Activated T-helper 1 cell treated with anti-CD3 and anti-CD28 coated beads, Interleukin-12 subunit alpha, Interleukin-12 subunit beta, Interleukin-2, Interleukin-4 antibody, amounts not matched to agents 30 ng/mL and 10 ng/mL and 1 ng/mL, durations not matched to agents 14 hours and 24 hours and 36 hours (primary cell): Measurements from ENCODE around the gene SAYSD1. TPM values are rescaled to one million over a fixed set of nuclear protein-coding genes. Genes with fewer than 3 reads are reported as not detected.

Experiments
- DNase-seq: peaks from one replicate; pipeline ENCODE4 v3.0.0; 2021; ENCODE audit warnings: low spot score
- H3K27ac Mint-ChIP-seq: one replicate; pipeline ENCODE4 v1.8.0; 2021; ENCODE audit warnings: mild to moderate bottlenecking, mixed read lengths
- H3K27me3 Mint-ChIP-seq: one replicate; pipeline ENCODE4 v1.8.0; 2022; ENCODE audit warnings: mild to moderate bottlenecking, moderate library complexity, mixed read lengths; ENCODE audit not compliant: insufficient read depth
- H3K36me3 Mint-ChIP-seq: one replicate; pipeline ENCODE4 v1.8.0; 2021; ENCODE audit warnings: low read depth, mixed read lengths
- H3K4me1 Mint-ChIP-seq: one replicate; pipeline ENCODE4 v1.8.0; 2021; ENCODE audit warnings: low read depth, mixed read lengths
- H3K4me3 Mint-ChIP-seq: one replicate; pipeline ENCODE4 v1.8.0; 2021; ENCODE audit warnings: mild to moderate bottlenecking, moderate library complexity, mixed read lengths
- H3K9me3 Mint-ChIP-seq: one replicate; pipeline ENCODE4 v1.8.0; 2021; ENCODE audit warnings: mixed read lengths
- intact Hi-C: fragments of 100-400 bp; cut with micrococcal nuclease; formaldehyde crosslinking; loops from one replicate; pipeline ENCODE4 v1.15.1; 2024
- total RNA-seq: library from RNA; stranded (reverse); gene quantifications from 2 replicates; pipeline ENCODE4 v1.2.3, GENCODE V29; 2022

SAYSD1 gene
- total RNA-seq, 1 donor from 2014 or later = 12.9 TPM

DNA sequence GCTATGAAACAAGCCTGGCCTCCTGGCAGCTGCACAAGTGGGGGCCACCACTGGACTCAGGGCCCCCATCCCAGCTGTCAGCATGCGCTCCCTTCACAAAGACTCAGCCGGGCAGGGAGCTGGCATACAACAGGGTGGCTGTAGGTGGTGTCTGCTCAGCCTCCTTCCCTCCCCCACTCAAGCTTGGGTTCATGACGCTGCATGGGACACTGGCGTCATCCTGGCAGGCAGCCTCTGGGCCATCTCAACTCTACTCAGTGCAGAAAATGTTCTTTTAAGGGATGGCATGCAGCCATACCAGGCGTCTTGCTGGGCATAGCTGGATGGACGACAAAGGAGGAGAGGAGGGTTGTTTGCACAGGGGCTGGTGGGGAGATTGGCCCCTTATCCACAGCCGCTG lies 30.5 kb downstream of the SAYSD1 start:
- no peaks in the 10 kb centered on the region for H3K36me3 Mint-ChIP-seq
- peaks cover 25% of the 10 kb centered on the region for H3K4me1 Mint-ChIP-seq
- no peaks in the 10 kb centered on the region for H3K9me3 Mint-ChIP-seq
- no peak overlapping the region for H3K27ac Mint-ChIP-seq
- intact Hi-C loops = no loop called here
- no peak overlapping the region for H3K4me3 Mint-ChIP-seq
- peaks cover 39% of the 10 kb centered on the region for H3K27me3 Mint-ChIP-seq
- DNase-seq = no peak

DNA sequence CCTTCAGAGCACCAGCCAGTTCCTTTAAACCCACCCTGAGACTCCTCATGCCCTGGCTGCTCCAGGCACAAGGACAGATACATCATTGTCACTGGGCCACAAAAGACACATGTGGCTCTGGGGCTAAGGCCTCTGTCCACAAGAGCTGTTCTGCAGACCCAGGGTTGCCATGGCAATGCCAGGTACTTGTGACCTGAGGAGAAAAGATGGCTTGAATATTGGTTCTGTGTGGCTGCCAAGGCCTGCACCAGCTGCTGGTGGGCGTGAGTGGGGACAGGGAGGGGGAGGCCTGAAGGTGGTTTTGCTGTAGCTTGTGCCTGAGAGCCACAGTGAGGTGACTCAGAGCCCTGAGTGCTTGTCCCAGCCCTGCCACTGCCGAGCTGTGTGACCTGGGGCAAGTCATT lies 31.8 kb downstream of the SAYSD1 start:
- H3K9me3 Mint-ChIP-seq = no peaks in the 10 kb centered on the region
- H3K36me3 Mint-ChIP-seq = no peaks in the 10 kb centered on the region
- H3K4me1 Mint-ChIP-seq = peaks cover 25% of the 10 kb centered on the region
- no peak overlapping the region for H3K4me3 Mint-ChIP-seq
- peaks cover 26% of the 10 kb centered on the region for H3K27me3 Mint-ChIP-seq
- H3K27ac Mint-ChIP-seq = peak overlapping the region; percentile 14
- intact Hi-C loops = no loop called here
- no peak for DNase-seq

DNA sequence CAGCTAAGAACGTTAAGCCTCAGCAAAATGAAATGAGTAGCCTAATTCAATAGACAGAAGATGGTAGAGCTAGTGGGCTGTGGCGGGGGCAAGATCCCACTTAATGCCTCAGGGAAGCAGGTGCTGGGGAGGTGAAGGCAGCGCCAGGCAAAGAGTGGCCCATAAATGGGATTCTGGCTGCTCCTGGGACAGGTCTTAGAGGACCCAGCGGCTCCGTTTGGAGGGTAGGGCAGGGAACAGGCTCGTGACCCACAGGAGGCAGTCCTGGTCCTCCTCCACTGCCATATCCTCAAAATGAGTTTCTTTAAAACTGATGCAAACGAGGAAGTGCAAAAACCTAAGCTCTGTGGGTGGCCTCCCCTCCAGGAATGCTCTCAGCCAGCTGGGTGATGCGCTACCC lies 32.7 kb downstream of the SAYSD1 start:
- no peak overlapping the region for H3K4me3 Mint-ChIP-seq
- DNase-seq = no peak
- H3K9me3 Mint-ChIP-seq = no peaks in the 10 kb centered on the region
- H3K36me3 Mint-ChIP-seq = no peaks in the 10 kb centered on the region
- H3K4me1 Mint-ChIP-seq = peaks cover 25% of the 10 kb centered on the region
- no peak overlapping the region for H3K27ac Mint-ChIP-seq
- peaks cover 21% of the 10 kb centered on the region for H3K27me3 Mint-ChIP-seq
- intact Hi-C loops = no loop called here

DNA sequence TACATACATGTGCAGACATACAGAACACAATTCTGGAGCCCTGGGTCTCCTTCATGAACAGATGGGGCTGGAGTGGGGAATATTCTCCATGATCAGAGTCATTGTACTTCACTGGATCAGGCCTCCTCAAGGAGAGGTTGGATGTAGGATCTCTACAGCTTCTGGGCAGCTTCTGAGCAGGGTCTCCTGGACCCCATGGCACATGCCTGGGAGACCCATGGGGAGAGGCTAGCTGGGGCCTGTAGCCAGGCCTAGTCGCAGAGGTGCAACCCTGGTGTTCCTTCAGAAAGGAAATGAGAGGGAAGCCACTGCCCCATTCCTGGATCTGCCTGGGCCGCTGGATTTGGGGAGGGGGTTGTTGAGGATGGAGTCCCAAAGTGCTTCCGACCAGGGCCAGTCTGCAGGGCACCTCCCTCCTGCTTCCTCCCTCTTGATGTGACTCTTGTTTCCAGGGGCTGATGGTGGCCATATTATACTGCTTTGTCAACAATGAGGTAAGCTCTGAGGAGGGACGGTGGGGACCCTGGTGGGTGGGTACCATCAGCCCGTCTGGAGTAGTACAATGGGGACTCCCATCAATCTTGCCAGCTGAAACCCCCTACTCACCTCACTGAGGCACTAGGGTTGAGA lies 34.6 kb downstream of the SAYSD1 start:
- H3K4me3 Mint-ChIP-seq = no peak overlapping the region
- H3K36me3 Mint-ChIP-seq = no peaks in the 10 kb centered on the region
- H3K27me3 Mint-ChIP-seq = peaks cover 10% of the 10 kb centered on the region
- no peak for DNase-seq
- no peaks in the 10 kb centered on the region for H3K9me3 Mint-ChIP-seq
- no peak overlapping the region for H3K27ac Mint-ChIP-seq
- peaks cover 8% of the 10 kb centered on the region for H3K4me1 Mint-ChIP-seq
- intact Hi-C loops = no loop called here

DNA sequence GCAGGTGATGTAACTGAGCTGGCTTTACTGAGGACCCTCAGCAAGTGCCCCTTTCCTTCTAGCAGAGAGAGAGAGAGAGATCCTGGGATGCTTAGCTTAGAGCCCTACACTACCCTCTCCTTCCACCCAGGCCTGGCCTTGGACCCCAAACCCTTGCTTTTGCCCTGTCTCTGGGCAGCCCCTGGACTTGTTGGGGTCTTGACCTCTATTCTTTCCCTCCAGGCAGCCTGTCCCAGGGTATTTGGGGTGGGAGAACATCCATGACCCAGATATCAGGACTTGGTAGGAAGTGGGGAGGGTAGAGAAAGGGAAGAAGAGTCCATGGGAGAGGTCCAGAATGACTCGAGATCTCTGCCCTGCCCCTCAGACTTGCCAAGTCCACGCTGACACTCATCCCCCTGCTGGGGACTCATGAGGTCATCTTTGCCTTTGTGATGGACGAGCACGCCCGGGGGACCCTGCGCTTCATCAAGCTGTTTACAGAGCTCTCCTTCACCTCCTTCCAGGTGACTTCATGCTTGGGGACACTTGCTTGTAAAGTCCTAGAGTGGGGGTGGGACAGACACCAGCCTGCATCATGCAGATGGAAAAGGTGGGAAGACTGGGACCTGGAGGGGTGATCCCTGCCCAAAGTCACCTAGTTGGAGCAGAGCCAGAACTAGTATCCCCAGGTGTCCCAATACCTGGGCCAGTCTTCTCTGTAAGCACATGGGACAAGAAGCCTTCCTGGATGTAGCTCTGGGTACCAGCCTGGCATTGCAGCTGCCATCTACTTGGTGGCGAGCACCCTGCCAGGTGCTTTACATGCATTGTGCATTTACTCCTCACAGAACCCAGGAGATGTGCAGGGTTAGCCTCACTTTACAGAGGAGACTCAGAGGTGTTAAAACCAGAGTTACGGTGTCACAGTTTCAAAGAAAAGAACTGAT lies 35.5 kb downstream of the SAYSD1 start:
- H3K9me3 Mint-ChIP-seq = no peaks in the 10 kb centered on the region
- no peak for DNase-seq
- intact Hi-C loops = no loop called here
- no peaks in the 10 kb centered on the region for H3K36me3 Mint-ChIP-seq
- H3K4me1 Mint-ChIP-seq = peaks cover 8% of the 10 kb centered on the region
- H3K27me3 Mint-ChIP-seq = peaks cover 10% of the 10 kb centered on the region
- H3K4me3 Mint-ChIP-seq = no peak overlapping the region
- H3K27ac Mint-ChIP-seq = no peak overlapping the region

DNA sequence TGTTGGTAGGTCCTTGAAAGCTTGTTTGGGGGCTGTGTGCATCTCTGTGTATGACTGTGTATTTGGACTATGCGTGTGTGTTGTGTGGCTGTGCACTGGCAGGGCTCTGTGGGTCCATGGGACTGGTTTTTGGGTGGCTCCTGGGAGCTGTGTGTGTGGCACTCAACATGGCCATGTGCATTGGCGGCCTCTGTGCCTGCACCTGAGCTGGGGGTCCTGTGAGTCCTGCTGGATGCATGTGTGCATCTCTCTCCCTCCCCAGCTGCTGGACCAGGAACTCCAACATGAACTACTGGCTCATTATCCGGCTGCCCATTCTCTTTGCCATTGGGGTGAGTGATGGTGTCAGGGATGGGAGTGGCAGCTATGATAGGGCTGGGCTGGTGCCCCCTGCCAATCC lies 36.3 kb downstream of the SAYSD1 start:
- no peak for DNase-seq
- intact Hi-C loops = no loop called here
- peaks cover 5% of the 10 kb centered on the region for H3K4me1 Mint-ChIP-seq
- no peak overlapping the region for H3K27ac Mint-ChIP-seq
- H3K9me3 Mint-ChIP-seq = no peaks in the 10 kb centered on the region
- no peak overlapping the region for H3K4me3 Mint-ChIP-seq
- H3K27me3 Mint-ChIP-seq = peaks cover 10% of the 10 kb centered on the region
- no peaks in the 10 kb centered on the region for H3K36me3 Mint-ChIP-seq

DNA sequence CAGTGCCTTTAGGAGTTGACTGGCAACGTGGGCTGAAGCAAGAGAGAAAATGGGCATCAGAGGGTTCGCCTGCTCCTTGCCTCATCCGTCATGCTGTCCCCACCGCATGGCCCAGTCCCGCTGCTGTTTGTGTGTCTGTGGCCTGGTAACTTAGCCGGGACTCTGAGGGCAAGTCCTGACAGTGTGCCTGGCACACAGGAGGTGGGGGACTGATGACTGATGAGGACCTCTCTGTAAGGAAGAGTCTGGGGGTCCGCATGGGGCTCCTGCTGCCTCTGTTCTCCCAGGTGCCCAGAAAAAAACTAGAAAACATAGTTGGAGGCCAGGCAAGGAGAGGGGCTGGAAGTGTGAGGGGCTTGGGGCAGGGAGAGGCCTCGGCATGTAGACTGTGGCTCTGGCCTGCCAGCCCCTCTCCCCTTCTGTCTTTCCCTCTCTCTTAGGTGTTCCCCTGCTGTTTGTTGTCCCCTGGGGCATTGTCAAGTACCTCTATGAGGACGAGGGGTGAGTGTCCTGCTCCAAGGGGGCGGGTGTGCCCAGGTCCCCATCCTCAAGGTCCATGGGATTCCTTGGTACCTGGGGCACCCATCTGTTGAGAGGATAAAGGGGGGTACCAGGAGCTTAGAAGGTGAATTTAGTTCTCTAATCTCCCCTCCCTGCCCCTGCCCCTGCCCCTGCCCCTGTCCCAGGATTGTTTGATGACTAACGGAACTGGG lies 36.9 kb downstream of the SAYSD1 start:
- no peak overlapping the region for H3K4me3 Mint-ChIP-seq
- no peaks in the 10 kb centered on the region for H3K36me3 Mint-ChIP-seq
- H3K27ac Mint-ChIP-seq = no peak overlapping the region
- DNase-seq = no peak
- intact Hi-C loops = no loop called here
- H3K27me3 Mint-ChIP-seq = peaks cover 6% of the 10 kb centered on the region
- no peaks in the 10 kb centered on the region for H3K4me1 Mint-ChIP-seq
- H3K9me3 Mint-ChIP-seq = no peaks in the 10 kb centered on the region

DNA sequence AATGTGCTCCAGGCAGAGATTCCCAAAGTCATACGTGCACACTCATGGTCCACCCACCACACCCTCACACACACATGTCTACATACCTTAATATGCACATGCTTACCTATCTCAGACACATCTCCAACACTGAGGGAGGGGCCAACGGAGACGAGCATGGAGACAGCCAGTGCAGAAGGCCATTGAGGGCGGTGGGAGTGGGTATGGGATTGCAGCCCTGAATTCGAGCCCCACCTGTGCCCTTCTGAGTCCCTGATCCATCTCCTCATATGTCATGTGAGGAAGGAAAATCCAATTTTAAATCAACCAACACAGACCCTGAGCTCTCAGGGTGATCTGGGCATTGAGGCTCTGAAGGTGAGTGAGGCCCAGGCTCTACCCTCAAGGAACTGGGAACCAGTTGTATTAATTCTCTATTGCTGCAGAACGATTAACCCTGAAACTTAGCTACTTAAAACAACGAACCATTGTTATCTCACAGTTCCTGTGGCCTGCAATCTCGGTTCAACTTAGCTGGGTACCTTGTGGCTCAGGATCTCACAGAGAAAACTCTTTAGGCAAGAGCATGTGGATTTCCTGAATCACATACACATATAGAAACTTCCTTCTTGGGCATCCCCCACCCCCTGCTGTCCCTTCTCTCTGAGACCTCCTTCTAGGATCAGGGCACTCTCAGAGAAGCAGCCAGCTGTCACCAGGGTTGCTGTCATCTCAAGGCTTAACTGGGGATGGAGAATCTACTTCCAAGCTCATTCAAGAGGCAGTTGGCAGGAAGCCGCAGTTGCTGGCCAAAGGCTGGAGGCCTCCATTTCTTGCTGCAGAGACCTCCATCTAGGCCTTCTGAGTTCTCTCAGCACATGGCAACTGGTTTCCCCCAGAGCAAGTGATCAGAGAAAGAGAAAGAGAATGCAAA lies 38.1 kb downstream of the SAYSD1 start:
- H3K27me3 Mint-ChIP-seq = peaks cover 6% of the 10 kb centered on the region
- intact Hi-C loops = no loop called here
- H3K9me3 Mint-ChIP-seq = no peaks in the 10 kb centered on the region
- H3K27ac Mint-ChIP-seq = no peak overlapping the region
- H3K4me3 Mint-ChIP-seq = no peak overlapping the region
- H3K4me1 Mint-ChIP-seq = no peaks in the 10 kb centered on the region
- H3K36me3 Mint-ChIP-seq = no peaks in the 10 kb centered on the region
- DNase-seq = no peak

DNA sequence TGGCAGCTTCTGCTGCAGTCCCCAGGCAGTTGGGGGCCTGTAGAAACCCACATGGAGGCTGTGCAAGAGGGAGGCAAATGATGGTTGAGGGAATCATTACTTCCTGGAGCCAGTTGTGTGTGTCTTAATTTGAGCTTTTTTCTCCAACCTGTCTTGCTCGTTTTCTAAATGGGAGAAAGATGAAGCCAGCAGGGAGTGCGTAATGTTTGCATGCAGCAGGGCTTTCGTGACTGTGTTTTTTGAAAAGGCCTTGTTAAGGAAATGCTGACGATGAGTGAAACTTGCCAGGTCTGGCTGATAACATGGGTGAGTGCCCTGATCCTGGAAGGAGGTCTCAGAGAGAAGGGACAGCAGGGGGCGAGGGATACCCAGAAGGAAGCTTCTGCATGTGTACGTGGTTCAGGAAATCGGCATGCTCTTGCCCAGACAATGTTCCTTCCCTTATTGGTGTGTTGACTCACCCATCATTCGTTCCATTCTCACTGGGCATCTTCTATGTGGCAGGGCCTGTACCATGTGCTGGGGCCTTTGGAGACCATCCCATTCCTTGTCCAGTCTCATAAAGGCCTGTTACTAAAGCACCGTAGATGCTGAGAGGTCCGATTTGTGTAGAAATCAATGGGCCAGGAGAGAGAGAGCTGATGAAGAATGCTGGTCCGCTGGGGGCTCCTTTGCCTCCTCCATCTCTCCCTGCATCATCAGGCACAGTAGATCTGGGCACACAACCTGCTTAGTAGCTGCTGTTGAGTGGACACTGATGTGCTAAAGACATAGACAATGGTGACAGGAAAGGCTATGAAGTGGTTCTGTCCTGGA lies 39.0 kb downstream of the SAYSD1 start:
- Mint-ChIP-seq H3K27ac (no peak overlapping the region), H3K9me3 (no peaks in the 10 kb centered on the region), H3K36me3 (no peaks in the 10 kb centered on the region), H3K4me3 (no peak overlapping the region), H3K4me1 (no peaks in the 10 kb centered on the region), H3K27me3 (peaks cover 9% of the 10 kb centered on the region)
- no peak for DNase-seq
- intact Hi-C loops = no loop called here

DNA sequence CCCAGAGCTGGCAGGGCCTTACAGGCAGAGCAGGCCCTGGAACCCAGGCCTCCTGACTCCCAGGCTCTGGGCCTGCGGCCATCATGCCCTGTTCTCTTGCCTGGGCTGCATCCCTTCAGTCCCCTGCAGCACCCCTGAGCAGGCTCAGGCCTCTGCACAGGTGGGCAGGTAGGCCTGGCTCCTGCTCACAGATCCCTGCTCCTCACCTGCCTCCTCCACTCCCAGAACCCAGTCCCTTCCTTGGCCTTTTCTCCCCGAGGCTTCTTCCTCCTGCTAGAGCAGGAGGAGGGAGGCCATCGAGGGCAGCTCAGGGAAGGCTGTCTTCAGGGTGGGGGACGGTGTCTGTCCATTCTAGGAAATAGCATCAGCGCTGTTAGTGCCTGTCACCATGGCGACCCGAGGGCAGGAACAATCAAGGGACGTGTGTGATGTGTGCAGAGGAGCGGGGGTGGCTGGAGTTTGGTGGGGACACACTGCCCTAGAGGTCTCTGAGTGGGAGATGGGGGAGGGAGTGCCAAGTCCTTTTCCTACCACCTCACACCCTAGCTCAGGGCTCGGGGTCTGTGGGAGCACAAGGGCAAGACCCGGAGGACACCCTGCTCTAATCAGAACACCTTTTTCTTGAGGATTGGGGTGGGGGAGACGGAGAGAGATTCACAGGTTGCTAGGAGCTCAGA lies 39.8 kb downstream of the SAYSD1 start:
- H3K36me3 Mint-ChIP-seq = no peaks in the 10 kb centered on the region
- H3K27ac Mint-ChIP-seq = no peak overlapping the region
- no peaks in the 10 kb centered on the region for H3K4me1 Mint-ChIP-seq
- DNase-seq = no peak
- no peak overlapping the region for H3K4me3 Mint-ChIP-seq
- H3K27me3 Mint-ChIP-seq = peaks cover 10% of the 10 kb centered on the region
- intact Hi-C loops = no loop called here
- H3K9me3 Mint-ChIP-seq = no peaks in the 10 kb centered on the region

DNA sequence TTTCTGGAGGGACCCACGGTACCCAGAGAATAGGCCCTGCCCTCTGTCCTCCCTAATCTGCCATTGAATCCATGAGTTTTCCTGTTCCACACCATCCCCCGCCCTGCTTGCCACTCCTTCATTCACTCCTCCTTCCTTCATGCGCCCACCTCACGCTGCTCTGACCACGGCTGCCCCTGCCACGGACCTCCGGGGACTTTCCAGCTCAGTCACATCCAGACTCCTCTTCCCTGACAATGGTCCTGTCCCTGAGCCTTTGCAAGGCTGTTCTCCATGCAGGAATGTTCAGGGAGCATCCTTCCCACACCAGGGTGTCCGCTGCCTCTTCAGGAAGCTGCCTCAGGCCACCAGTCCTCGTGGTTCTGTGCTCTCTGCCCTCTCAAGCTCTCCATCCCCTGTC lies 40.5 kb downstream of the SAYSD1 start:
- H3K4me1 Mint-ChIP-seq = no peaks in the 10 kb centered on the region
- intact Hi-C loops = no loop called here
- no peak overlapping the region for H3K27ac Mint-ChIP-seq
- H3K4me3 Mint-ChIP-seq = no peak overlapping the region
- no peaks in the 10 kb centered on the region for H3K9me3 Mint-ChIP-seq
- DNase-seq = no peak
- no peaks in the 10 kb centered on the region for H3K36me3 Mint-ChIP-seq
- H3K27me3 Mint-ChIP-seq = peaks cover 16% of the 10 kb centered on the region
